ENCODE measurements around the gene ATE1. TPM values are rescaled to one million over a fixed set of nuclear protein-coding genes. Genes with fewer than 3 reads are reported as not detected.

Gene ATE1
- total RNA-seq, 1 experiment from 2014 or later: 18.7 TPM

- Mint-ChIP-seq H3K27me3 (ENCODE audit: unreplicated experiment) (no peaks in the 10 kb centered on the region), H3K4me3 (ENCODE audit: low read depth, unreplicated experiment) (no peak overlapping the region), H3K36me3 (ENCODE audit: insufficient read depth, unreplicated experiment) (no peaks in the 10 kb centered on the region), H3K9me3 (ENCODE audit: low read depth, unreplicated experiment) (no peaks in the 10 kb centered on the region), H3K4me1 (ENCODE audit: low read depth, unreplicated experiment) (no peaks in the 10 kb centered on the region), H3K27ac (ENCODE audit: unreplicated experiment) (no peak overlapping the region)
- BruUV-seq (replicated peaks): no TSS peak
- TF ChIP-seq CTCF (IDR thresholded peaks at IDR 0.05; ENCODE audit: unreplicated experiment): no peak
- CTCF ChIA-PET: no interaction called here
- intact Hi-C loops (cut with micrococcal nuclease; ENCODE audit: unreplicated experiment): no loop called here
- no peak for DNase-seq
Observed at GRCh38 chr10:121834757-121835156, 93.1 kb downstream of the ATE1 start.

- Mint-ChIP-seq H3K4me1 (ENCODE audit: low read depth, unreplicated experiment) (no peaks in the 10 kb centered on the region), H3K4me3 (ENCODE audit: low read depth, unreplicated experiment) (no peak overlapping the region), H3K9me3 (ENCODE audit: low read depth, unreplicated experiment) (no peaks in the 10 kb centered on the region), H3K27me3 (ENCODE audit: unreplicated experiment) (no peaks in the 10 kb centered on the region), H3K36me3 (ENCODE audit: insufficient read depth, unreplicated experiment) (no peaks in the 10 kb centered on the region), H3K27ac (ENCODE audit: unreplicated experiment) (no peak overlapping the region)
- TF ChIP-seq CTCF (IDR thresholded peaks at IDR 0.05; ENCODE audit: unreplicated experiment): no peak
- BruUV-seq (replicated peaks): no TSS peak
- intact Hi-C loops (cut with micrococcal nuclease; ENCODE audit: unreplicated experiment): no loop called here
- CTCF ChIA-PET: no interaction called here
- DNase-seq: no peak
Observed at GRCh38 chr10:121833387-121833786, 94.4 kb downstream of the ATE1 start.

GRCh38 chr10:121832647-121833046, 95.2 kb downstream of the ATE1 start:
- BruUV-seq (replicated peaks): no TSS peak
- H3K4me3 Mint-ChIP-seq (ENCODE audit: low read depth, unreplicated experiment): no peak overlapping the region
- CTCF ChIA-PET: no interaction called here
- no peak for DNase-seq
- H3K4me1 Mint-ChIP-seq (ENCODE audit: low read depth, unreplicated experiment): no peaks in the 10 kb centered on the region
- intact Hi-C loops (cut with micrococcal nuclease; ENCODE audit: unreplicated experiment): no loop called here
- no peak for TF ChIP-seq CTCF (IDR thresholded peaks at IDR 0.05; ENCODE audit: unreplicated experiment)
- no peaks in the 10 kb centered on the region for H3K27me3 Mint-ChIP-seq (ENCODE audit: unreplicated experiment)
- H3K9me3 Mint-ChIP-seq (ENCODE audit: low read depth, unreplicated experiment): no peaks in the 10 kb centered on the region
- H3K36me3 Mint-ChIP-seq (ENCODE audit: insufficient read depth, unreplicated experiment): no peaks in the 10 kb centered on the region
- H3K27ac Mint-ChIP-seq (ENCODE audit: unreplicated experiment): no peak overlapping the region

- DNase-seq: no peak
- CTCF ChIA-PET: no interaction called here
- Mint-ChIP-seq H3K27ac (ENCODE audit: unreplicated experiment) (no peak overlapping the region), H3K27me3 (ENCODE audit: unreplicated experiment) (no peaks in the 10 kb centered on the region), H3K9me3 (ENCODE audit: low read depth, unreplicated experiment) (no peaks in the 10 kb centered on the region), H3K36me3 (ENCODE audit: insufficient read depth, unreplicated experiment) (peaks cover 1% of the 10 kb centered on the region), H3K4me3 (ENCODE audit: low read depth, unreplicated experiment) (no peak overlapping the region), H3K4me1 (ENCODE audit: low read depth, unreplicated experiment) (no peaks in the 10 kb centered on the region)
- intact Hi-C loops (cut with micrococcal nuclease; ENCODE audit: unreplicated experiment): no loop called here
- no TSS peak for BruUV-seq (replicated peaks)
- TF ChIP-seq CTCF (IDR thresholded peaks at IDR 0.05; ENCODE audit: unreplicated experiment): no peak
Observed at GRCh38 chr10:121831777-121832176, 96.1 kb downstream of the ATE1 start.

- DNase-seq: no peak
- H3K27ac Mint-ChIP-seq (ENCODE audit: unreplicated experiment): no peak overlapping the region
- H3K4me1 Mint-ChIP-seq (ENCODE audit: low read depth, unreplicated experiment): no peaks in the 10 kb centered on the region
- CTCF ChIA-PET: no interaction called here
- H3K27me3 Mint-ChIP-seq (ENCODE audit: unreplicated experiment): no peaks in the 10 kb centered on the region
- no peak overlapping the region for H3K4me3 Mint-ChIP-seq (ENCODE audit: low read depth, unreplicated experiment)
- no peak for TF ChIP-seq CTCF (IDR thresholded peaks at IDR 0.05; ENCODE audit: unreplicated experiment)
- intact Hi-C loops (cut with micrococcal nuclease; ENCODE audit: unreplicated experiment): no loop called here
- H3K36me3 Mint-ChIP-seq (ENCODE audit: insufficient read depth, unreplicated experiment): peaks cover 5% of the 10 kb centered on the region
- no peaks in the 10 kb centered on the region for H3K9me3 Mint-ChIP-seq (ENCODE audit: low read depth, unreplicated experiment)
- BruUV-seq (replicated peaks): no TSS peak
Observed at GRCh38 chr10:121831237-121831636, 96.6 kb downstream of the ATE1 start.

Data from Calu3 (cell line).